GM12878 (cell line): ENCODE measurements around the gene DPF3.

Source experiments
- BCL11A ChIP-seq: IDR thresholded peaks from 2 replicates; pipeline ENCODE4 v1.6.1; 2011; ENCODE audit warnings: low read depth, low read length
- CEBPB ChIP-seq, 2 experiments: fragments of 150-350 bp in 1 of 2; IDR thresholded peaks; 2 replicates each; pipeline ENCODE4 v1.6.1; 2012 to 2014; ENCODE audit warnings: low read depth in 2 of 2, low read length in 2 of 2, borderline replicate concordance in 1 of 2, inconsistent platforms in 1 of 2
- MXI1 ChIP-seq: fragments of 150-350 bp; IDR thresholded peaks from 2 replicates; pipeline ENCODE4 v1.6.1; 2011; ENCODE audit warnings: low read depth, mild to moderate bottlenecking, inconsistent platforms, low read length, improper control_type of control experiment
- MYC ChIP-seq: IDR thresholded peaks from 2 replicates; pipeline ENCODE4 v1.6.1; 2011; ENCODE audit warnings: mild to moderate bottlenecking, low read length, moderate library complexity, inconsistent platforms; ENCODE audit not compliant: insufficient read depth, insufficient replicate concordance, insufficient read length, severe bottlenecking
- USF2 ChIP-seq: IDR thresholded peaks from 2 replicates; pipeline ENCODE4 v1.6.1; 2011; ENCODE audit warnings: low read depth, low read length, improper control_type of control experiment, borderline replicate concordance
- ZNF274 ChIP-seq: IDR thresholded peaks from one replicate; pipeline ENCODE4 v1.8.0; 2011; ENCODE audit not compliant: insufficient read length, insufficient read depth

GRCh38 chr14:72723858-72724530 lies 169.9 kb downstream of the DPF3 start:
- TF ChIP-seq ZNF274 (no peak), CEBPB (IDR thresholded peaks at IDR 0.05; ENCODE audit: borderline replicate concordance in 1 of 2, low read depth in 2 of 2, low read length in 2 of 2) (no peak), BCL11A (no peak), USF2 (no peak), MXI1 (no peak), MYC (no peak)
